Stimulated activated CD8-positive, alpha-beta memory T cell treated with anti-CD3 and anti-CD28 coated beads, Interleukin-4, amount 100 ng/mL, for 1 hour (primary cell): ENCODE data around the gene RETREG1.
"Not testable (repeated sequence)": the region's sequence is repeated elsewhere in the genome, so short reads cannot be mapped to it uniquely, and the experiment has no call there.

Experiments
- DNase-seq, 2 donors: peaks; one replicate each; pipeline ENCODE4 v3.0.0-alpha.2; 2020; ENCODE audit warnings: low read depth in 2 of 2, low spot score in 1 of 2

The RETREG1 gene

DNA sequence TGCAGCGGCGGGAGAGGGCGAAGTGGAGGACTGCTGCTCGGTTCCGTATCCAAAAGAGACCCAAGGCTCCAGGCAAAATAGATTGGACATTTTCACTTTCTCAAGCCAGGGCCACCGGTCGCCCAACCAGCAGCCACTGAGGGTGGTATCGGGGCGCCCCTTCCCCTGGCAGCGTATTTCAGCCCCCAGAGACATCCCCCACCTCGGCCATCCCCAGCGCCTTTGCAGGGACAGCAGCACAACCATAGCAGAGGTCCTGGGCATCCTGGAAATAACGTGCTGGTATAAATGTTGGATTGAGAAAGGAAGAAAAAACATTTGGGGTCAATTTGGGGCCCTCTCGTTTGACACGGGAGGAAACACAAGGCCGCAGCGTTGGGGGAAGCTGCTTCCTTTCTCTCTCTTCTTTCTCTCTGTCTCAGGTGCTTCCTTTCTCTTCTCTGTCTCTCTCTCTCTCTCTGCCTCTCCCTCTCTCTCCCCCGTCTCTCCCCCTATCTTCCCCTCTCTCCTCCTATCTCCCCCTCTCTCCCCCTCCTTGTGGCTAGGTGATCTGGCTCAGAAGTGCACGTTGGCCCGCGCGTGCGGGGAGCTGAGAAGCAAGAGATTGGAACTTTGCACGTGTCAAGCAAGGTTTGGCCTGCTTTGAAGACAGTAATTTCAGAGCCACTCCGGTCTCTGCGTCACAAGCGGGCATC, 624 bp upstream of the RETREG1 start:
- peak in 1 of 2 donors; percentile 23 for DNase-seq

DNA sequence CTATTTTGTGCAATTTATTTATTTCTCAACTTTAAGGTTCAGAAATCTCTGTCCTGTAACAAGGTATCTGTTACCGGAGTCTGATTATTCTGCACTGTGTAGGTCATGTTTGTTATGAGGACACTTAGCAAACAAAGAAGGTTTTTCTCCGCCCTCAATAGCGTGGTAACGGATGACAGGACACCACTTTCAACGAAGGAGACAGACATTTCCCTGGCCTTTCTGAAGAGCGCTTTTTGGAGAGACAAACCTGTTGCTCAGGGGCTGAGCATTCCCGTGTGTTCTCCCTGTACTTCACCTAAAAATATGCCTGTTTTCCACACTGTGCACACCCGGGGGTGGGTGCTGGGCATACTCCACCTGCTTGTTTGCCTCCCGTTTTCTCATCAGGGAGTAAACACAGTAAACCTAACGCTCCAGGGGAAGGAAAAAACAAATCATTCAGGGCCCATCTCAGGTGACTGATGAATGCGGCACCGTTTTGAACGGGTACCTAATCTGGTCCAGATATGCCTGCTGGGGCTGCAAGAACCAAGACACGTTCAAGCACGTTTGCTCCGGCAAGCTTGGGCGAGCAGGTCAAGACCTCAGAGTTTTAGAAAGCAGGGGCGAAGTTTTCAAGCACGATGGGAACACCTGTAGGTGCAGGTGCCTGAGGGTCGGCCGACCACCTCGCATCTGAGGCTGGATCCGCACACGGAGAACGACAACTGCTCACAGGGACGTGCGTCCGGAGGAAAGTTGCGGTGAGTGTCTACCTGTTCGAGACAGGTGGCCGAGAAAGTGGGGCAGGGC, 859 bp downstream of the RETREG1 start:
- DNase-seq = no peak

DNA sequence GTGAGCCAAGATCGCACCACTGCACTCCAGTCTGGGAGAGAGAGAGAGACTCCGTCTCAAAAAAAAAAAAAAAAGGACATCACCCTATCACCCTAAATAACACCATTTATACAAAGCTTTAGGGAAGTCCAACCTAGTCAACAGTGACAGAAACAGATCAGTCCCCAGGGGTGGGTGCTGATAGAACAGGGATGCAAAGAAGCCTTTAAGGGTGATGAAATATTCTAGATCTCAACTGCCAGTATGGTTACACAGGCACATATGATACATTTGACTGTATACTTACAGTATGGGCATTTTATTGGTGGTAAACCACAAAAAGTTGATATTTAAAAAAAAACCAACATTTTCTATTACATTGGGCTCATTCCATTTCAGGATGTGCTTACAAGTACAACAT, 4.8 kb downstream of the RETREG1 start:
- DNase-seq = no peak

DNA sequence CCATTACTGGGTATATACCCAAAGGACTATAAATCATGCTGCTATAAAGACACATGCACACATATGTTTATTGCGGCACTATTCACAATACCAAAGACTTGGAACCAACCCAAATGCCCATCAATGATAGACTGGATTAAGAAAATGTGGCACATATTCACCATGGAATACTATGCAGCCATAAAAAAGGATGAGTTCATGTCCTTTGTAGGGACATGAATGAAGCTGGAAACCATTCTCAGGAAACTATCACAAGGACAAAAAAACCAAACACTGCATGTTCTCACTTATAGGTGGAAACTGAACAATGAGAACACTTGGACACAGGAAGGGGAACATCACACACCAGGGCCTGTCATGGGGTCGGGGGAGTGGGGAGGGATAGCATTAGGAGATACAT, 5.9 kb downstream of the RETREG1 start:
- DNase-seq = not testable (repeated sequence)

DNA sequence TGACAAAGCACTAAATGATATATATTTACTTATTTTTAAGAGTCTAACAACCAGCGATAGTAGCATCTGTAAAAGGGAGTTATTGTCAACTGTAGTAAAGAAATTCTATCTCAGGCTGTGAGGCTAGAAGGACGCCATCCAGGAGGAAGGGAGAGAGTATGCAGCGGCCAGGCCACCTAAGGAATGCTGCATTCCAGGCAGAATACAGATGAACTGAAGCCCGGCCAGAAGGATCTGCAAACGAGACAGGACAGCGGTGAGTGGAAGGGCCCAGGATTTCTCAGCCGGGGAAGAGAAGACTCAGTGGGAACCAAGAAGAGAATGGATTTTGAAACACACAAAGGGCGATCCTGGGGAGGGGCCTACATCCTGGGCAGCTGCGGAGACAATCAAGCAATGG, 7.4 kb downstream of the RETREG1 start:
- DNase-seq = no peak

DNA sequence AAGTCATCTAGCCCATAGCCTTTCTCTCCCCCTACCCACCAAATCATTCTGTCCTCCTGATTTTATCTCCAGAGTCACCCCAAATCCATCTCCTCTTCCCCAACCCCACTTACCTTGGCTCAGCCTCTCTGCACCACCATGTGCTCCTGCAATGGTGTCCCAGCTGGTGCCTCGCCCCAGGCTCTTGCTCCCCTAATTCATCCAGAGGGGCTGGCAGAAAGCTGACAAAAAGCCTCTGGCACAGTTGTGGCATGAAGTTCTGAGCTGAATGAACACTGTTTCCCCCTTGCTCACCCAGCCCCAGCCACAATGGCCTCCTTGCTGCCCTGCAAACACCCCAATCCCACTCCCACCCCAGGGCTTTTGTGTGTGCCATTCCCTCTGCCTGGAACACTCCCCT, 10.2 kb downstream of the RETREG1 start:
- no peak for DNase-seq

DNA sequence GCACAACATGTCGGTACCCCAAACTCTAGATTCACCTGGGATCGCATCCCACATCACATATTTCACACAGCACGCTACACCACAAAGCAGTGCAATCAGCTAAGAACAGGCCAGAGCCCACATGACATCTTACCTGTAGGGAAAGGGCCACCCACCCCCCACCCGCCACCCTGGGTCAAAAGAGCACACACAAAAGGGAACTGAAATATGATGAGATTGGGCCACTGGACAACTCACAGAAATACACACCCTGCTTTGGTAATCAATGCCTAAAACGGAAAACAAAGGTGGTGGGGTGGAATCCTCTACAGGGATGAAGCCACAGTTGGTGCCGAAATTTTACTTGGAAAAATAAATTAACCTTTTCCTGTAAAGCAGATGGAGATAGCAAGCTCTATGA, 13.1 kb downstream of the RETREG1 start:
- no peak for DNase-seq

DNA sequence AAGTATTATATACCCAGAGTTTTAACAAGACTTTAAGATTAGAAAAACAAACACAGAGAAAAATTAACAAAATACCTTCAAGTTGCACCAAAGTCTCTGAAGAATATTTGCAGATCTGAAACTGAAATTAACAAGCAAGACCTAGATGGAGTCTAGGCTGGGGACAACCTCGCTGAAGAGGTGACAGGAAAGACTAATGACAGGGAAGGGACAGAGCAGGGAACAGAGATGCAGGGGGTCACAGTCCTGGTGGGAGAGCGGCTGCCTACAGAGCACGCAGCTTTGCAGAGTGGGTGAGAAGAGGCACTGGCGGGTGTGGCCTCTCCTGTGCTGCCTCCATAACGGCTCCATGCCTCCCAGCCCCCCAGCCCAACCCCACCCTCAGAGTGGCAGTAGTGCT, 13.5 kb downstream of the RETREG1 start:
- no peak for DNase-seq

DNA sequence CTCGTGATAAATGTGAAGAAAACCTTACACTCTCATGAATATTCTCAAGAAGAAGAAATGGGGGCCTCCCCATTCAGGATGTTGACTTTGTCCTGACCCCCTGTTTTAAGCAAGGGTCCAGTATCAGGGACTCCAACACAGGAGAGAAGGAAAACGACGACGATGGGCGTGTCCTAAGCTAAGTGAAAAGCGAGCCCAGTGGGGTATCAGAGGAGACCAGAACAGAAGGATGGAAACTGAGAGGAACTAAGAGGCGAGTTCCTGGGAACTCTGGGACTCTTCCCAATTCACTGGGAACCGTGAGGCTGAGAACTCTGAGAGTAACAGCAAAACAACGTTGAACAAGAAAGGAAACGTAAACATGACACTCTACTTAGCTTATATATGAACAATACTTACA, 14.6 kb downstream of the RETREG1 start:
- DNase-seq = no peak

DNA sequence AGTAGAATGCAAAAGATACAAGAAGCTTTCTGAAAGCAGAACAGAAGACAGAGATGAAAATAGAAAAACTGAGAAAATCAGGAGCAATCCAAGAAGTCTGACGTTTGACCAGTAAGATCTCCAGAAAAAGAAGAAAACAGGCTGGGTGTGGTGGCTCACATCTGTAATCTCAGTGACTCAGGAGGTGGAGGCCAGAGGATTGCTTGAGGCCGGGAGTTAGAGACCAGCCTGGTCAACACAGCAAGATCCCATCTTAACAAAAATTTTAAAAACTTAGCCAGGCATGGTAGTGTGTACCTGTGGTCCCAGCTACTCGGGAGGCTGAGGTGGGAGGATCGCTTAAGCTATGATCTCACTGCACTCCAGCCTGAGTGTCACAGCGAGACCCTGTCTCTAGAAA, 15.9 kb downstream of the RETREG1 start:
- DNase-seq = no peak

DNA sequence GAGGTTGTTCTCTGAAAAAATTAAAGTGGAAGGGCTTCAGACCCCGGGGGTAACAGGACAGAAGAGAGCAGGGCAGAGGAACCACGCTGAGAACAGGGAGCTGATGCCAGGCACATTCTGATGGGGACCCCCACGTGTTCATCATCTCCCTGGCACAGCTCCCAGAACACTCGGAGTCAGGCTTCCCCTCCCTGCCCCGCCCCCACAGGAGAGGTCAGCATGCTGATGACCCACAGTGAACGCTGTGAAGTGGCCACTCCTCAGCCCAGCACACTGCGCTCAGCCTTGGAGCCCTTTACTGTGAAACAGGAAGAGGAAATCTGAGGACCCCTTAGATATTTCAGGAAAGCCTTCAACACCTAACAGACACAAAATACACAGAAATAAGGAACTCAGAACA, 16.4 kb downstream of the RETREG1 start:
- DNase-seq = no peak

DNA sequence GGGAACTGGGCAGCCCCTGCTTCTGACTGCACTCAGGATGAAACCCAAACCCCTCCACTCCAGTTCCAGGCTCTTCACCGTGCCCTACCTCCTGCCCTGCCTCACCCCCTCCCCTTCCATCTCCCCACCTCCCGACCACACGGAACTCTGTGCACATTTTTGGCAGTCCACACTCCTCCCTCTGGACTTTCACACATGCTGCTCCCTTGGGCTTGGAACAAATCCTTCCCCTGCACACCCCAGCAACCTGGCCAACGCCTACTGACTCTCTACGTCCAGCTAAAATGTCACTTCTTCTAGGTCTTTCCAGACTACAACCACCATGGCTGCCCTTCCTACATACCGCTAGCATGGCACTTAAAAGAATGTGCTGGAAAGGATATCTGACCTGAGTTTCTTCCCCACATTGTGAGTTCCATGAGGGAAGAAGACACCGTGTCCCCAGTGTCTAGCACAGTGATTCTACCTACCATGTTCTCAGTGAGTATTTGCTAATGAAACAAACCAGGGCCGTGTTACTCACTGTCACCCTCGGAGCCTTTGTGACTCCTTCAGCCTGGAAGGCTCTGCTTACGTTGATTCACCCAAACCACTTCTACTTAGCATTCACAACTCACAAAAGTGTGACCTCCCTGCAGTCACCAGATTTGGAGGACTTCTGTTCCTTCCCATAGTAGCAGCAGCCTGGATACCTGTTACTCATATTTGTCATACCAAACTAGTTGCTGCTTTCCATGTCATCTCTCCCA, 18.7 kb downstream of the RETREG1 start:
- no peak for DNase-seq

DNA sequence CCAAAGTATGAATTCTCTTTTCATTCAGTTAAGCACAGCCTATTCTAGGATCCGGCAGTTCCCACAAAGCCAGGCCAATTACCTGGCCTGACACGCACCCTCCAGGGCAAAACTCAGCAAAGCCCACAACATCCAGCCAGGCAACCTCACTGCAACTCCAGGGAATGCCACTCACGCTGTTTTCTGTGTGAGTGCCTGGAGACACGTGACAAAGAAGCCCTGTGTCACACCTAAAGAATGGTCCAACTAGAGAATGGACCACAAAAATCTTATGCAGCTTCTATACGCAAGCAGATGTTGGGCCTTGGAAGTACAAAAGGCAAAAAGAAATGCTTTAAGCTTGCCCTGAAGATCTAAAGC, 20.2 kb downstream of the RETREG1 start:
- no peak for DNase-seq

DNA sequence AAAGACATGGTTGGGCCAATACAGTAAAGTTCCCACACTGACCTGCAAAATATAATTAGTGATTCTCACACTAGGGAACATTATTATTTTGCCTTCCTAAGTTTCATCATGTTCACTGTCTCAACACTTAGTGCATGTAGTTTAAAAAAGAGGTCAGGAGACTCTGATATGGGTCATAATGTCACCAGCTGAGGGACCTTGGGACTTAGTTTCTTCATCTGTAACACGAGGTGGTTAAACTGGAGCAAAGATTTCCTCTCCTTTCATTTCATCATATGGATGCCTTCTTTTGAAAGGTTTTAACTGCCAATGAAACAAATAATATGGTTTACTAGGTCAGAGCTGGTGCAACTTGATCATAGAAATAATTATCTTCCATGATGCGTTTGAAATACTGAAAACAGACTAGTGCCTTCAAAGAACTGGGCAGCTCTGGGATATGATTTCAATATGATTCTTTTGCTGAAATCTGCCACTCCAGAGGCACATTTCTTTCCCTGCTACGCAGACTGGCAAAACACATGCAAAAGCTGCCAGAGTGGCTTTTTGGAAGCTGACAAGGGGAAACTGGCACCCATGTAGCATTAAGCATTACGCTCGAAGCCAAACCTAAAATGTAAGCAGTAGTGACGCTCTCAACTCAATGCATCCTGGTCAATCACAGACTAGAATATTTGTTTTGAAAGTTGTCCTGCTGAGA, 20.8 kb downstream of the RETREG1 start:
- no peak for DNase-seq

DNA sequence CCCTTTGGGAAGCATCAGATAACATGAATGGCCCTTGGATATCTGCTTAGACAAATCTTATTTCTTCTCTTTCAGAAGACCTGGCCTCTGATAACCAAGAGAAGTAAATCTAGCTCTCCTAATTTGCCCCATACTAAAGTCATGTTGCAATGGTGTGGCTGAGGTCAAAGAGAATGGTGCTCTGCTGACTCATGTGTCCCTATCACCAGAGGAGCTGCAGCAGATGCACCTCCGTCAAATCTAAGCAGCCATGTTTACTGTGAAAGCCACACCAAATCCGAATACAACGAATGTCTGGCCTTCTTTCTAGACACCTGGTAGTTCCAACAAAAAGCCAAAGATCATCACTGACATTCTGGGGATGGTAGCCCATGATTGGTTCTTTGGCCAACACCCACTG, 23.2 kb downstream of the RETREG1 start:
- DNase-seq = no peak

DNA sequence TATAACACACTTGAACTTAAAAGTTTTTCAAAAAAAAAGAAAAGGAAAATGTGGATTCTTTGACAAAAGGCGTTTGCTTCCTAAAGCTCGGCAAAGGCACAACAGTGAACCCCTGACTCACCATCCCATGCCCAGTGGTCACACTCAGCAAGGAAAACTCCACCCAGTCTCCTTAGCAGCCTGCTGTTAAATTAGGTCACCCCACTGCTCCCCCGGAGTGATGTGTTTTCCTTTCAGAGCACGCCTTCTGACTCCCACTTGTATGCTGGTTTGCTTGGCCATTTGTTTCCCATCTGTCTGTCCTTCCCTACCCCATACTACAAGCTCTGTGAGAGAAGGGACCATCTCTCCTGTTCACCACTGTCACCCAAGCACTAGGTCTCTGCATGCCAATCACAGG, 23.8 kb downstream of the RETREG1 start:
- DNase-seq = no peak

DNA sequence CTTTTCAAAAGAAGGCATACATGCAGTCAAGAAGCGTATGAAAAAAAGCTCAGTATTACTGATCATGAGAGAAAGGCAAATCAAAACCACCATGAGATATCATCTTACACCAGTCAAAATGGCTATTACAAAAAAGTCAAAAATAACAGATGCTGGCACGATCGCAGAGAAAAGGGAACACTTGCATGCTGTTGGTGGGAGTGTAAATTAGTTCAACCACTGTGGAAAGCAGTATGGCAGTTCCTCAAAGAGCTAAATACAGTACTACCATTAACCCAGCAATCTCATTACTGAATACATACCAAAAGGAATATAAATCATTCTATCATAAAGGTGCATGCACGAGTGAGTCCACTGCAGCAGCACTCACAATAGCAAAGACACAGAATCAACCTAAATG, 24.5 kb downstream of the RETREG1 start:
- no peak for DNase-seq

DNA sequence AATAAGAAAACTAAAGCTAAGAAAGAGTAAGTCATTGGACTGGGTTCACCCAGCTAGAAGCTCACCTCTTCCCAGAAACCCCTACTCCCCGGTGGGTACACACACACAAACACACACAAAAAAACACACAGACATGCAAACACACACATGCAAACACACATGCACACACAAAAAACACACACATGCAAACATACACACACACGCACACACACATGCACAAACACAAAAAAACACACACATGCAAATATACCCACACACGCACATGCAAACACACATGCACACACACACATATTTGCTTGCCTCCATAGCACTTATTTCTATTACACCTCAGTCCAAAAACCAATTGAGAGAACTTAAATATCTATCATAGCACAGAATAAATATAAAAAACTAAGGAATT, 26.1 kb downstream of the RETREG1 start:
- no peak for DNase-seq

DNA sequence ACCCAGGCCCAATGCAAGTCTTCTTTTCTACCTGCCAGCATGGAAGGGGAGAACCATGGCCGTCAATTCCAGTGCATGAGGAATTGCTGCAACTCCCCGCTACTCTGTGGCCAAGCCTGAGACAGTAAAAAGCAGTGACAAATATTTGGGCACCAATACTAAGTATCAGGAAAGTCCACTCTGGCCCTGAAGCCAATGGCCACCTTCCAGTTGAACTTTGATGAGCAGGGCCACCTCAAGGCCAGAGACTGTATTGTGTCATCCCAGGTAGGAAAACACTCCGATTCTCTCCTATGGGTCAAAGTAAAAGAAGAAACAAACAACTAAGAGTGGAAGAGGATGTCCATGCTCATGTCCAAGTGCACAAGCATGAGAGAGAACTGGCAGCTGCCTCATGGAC, 27.1 kb downstream of the RETREG1 start:
- no peak for DNase-seq

DNA sequence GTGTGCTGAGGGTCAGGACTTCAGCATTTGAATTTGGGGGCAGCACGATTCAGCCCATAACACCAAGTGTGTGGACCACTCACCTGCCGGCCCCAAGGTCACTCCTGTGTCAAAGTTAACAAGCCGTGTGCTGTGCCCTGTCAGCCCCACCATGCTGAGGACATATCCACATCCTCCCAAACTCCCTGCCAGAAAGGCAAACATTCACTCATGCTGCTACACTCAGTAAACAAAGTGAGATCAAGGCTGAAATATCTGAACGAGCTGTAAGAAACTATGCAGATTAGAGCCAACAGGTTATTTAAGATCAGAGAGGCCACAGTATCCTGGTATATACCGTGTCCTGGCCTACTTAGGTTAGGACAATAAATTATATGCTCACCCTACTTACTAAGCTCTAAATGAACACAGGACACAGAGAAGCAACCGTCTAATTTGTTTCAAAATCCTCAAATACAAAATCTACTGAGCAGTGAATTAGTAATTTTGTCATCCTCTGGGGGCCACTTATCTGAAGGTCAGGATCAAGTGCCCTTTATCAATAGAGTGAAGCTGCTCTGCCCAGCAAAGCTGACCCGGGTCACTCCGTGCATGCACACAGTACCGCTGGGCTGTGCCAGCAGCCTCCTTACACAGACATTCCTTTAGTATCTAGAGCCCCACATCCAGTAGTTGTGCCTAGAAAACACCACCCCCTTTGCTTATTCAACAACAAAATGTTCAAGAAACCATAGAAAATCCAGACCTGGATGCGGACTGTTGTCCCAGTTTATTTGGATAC, 28.2 kb downstream of the RETREG1 start:
- DNase-seq = no peak

DNA sequence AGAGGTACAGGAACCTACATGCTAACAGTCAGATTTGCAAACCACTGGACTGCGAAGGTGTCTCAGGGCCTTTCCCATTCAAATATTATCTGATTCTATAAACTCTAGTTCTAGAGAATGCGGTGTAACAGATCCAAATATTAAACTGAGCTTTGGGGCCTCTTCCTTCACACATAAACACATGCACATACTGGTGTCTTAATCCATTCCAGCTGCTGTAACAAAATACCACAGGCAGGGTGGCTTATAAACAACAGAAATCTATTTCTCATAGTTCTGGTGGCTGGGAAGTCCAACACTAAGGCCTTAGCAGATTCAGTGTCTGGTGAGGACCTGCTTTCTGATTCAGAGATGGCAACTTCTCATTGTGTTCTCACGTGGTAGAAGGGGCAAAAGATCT, 30.2 kb downstream of the RETREG1 start:
- DNase-seq = no peak
